H1 (cell line): ENCODE measurements around the gene NEDD4L. TPM values are rescaled to one million over a fixed set of nuclear protein-coding genes. Genes with fewer than 3 reads are reported as not detected.

ENCODE experiments used
- CTCF ChIA-PET: fragments of 300-600 bp; sonication (Branson Sonifier 250); formaldehyde crosslinking; loops from one replicate; lab custom pipeline; 2021; ENCODE audit not compliant: partially characterized antibody; lab: Charles Lee
- POLR2A ChIA-PET: fragments of 300-600 bp; sonication (Branson Sonifier 250); formaldehyde crosslinking; loops from one replicate; lab custom pipeline; 2021; ENCODE audit warnings: inconsistent platforms; ENCODE audit not compliant: partially characterized antibody; lab: Charles Lee
- DNase-seq, 2 experiments: peaks; one replicate each; pipeline versions ENCODE4 v3.0.0 to v3.0.0-alpha.2; 2010 to 2022; ENCODE audit warnings: low spot score in 2 of 2, low read depth in 1 of 2, mixed read lengths in 1 of 2
- FAIRE-seq: peaks from 2 replicates; lab custom pipeline; 2011; peaks lifted over from hg19 to GRCh38; lab: Jason Lieb, UNC
- H2AFZ ChIP-seq: 2 replicates; pipeline ENCODE4 v1.8.1; 2012; ENCODE audit warnings: low read length, inconsistent platforms
- H2AK5ac ChIP-seq: 2 replicates; pipeline ENCODE4 v1.6.1; 2013; ENCODE audit warnings: low read depth, low read length
- H2BK120ac ChIP-seq: replicated peaks from 2 replicates; pipeline ENCODE3; 2013; ENCODE audit warnings: low read depth, low read length, inconsistent platforms
- H2BK12ac ChIP-seq: 2 replicates; pipeline ENCODE4 v1.6.1; 2013; ENCODE audit warnings: low read depth, low read length
- H2BK15ac ChIP-seq: 2 replicates; pipeline ENCODE4 v1.6.1; 2013; ENCODE audit warnings: low read length
- H2BK20ac ChIP-seq: 2 replicates; pipeline ENCODE4 v1.6.1; 2013; ENCODE audit warnings: low read length
- H2BK5ac ChIP-seq: 2 replicates; pipeline ENCODE4 v1.6.1; 2013; ENCODE audit warnings: low read depth, low read length
- H3K14ac ChIP-seq: 2 replicates; pipeline ENCODE4 v1.6.1; 2013; ENCODE audit warnings: inconsistent platforms; ENCODE audit not compliant: insufficient read length
- H3K18ac ChIP-seq: 2 replicates; pipeline ENCODE4 v1.6.1; 2013; ENCODE audit warnings: low read length; ENCODE audit errors: extremely low read depth
- H3K23ac ChIP-seq: 2 replicates; pipeline ENCODE4 v1.6.1; 2013; ENCODE audit warnings: inconsistent platforms; ENCODE audit not compliant: insufficient read length
- H3K23me2 ChIP-seq: 2 replicates; pipeline ENCODE4 v1.6.1; 2013; ENCODE audit warnings: low read depth, low read length
- H3K27ac ChIP-seq: 2 replicates; pipeline ENCODE4 v1.6.1; 2011; ENCODE audit warnings: low read depth, low read length, inconsistent platforms
- H3K27me3 ChIP-seq, 4 experiments: replicated peaks in 1 of 4; 1 replicate in 1 of 4; 2 replicates in 3 of 4; pipeline versions ENCODE4 v1.6.1 to v1.8.1; 2011 to 2013; ENCODE audit warnings: low read length in 3 of 4, mild to moderate bottlenecking in 3 of 4, inconsistent platforms in 2 of 4, mixed read lengths in 2 of 4, moderate library complexity in 1 of 4; ENCODE audit not compliant: control insufficient read depth in 3 of 4, insufficient read depth in 3 of 4; ENCODE audit errors: extremely low read depth in 1 of 4
- H3K36me3 ChIP-seq, 4 experiments: 2 replicates each; pipeline versions ENCODE4 v1.6.1 to v1.8.1; 2011 to 2013; ENCODE audit warnings: mild to moderate bottlenecking in 4 of 4, low read length in 3 of 4, moderate library complexity in 2 of 4, control low read depth in 1 of 4, inconsistent platforms in 1 of 4; ENCODE audit not compliant: insufficient read depth in 4 of 4, control insufficient read depth in 2 of 4
- H3K4ac ChIP-seq: replicated peaks from 2 replicates; pipeline ENCODE3; 2013; ENCODE audit warnings: low read length, low read depth, mixed read lengths, inconsistent platforms; ENCODE audit not compliant: insufficient read length
- H3K4me1 ChIP-seq, 4 experiments: replicated peaks in 1 of 4; 1 replicate in 1 of 4; 2 replicates in 3 of 4; pipeline versions ENCODE4 v1.6.1 to v1.8.1; 2011 to 2013; ENCODE audit warnings: low read length in 3 of 4, inconsistent platforms in 2 of 4, mixed read lengths in 1 of 4; ENCODE audit not compliant: insufficient read depth in 4 of 4, control insufficient read depth in 3 of 4
- H3K4me2 ChIP-seq, 2 experiments: 2 replicates each; pipeline versions ENCODE4 v1.6.1 to v1.8.1; 2011 to 2013; ENCODE audit warnings: low read depth in 2 of 2, low read length in 2 of 2, control low read depth in 1 of 2, inconsistent platforms in 1 of 2, mild to moderate bottlenecking in 1 of 2; ENCODE audit not compliant: insufficient read depth in 1 of 2
- H3K4me3 ChIP-seq, 4 experiments: fragments of 200-600, 300-600 bp in 1 of 4; sonication (generic), shearing (Covaris generic), sonication (Bioruptor Twin) in 1 of 4; 2 replicates each; pipeline versions ENCODE4 v1.5.1 to v1.8.1; 2011 to 2016; ENCODE audit warnings: low read length in 4 of 4, low read depth in 3 of 4, control low read depth in 2 of 4, inconsistent platforms in 2 of 4, mild to moderate bottlenecking in 2 of 4, mixed read lengths in 1 of 4, moderate library complexity in 1 of 4; ENCODE audit not compliant: insufficient read depth in 2 of 4; ENCODE audit errors: extremely low read depth in 1 of 4
- H3K56ac ChIP-seq: replicated peaks from 2 replicates; pipeline ENCODE3; 2013; ENCODE audit warnings: low read depth, mild to moderate bottlenecking, mixed read lengths, low read length, inconsistent platforms; ENCODE audit not compliant: insufficient read length
- H3K79me1 ChIP-seq: 2 replicates; pipeline ENCODE4 v1.6.1; 2013; ENCODE audit warnings: low read depth, low read length, control low read depth
- H3K79me2 ChIP-seq, 2 experiments: 2 replicates each; pipeline versions ENCODE4 v1.6.1 to v1.8.1; 2012 to 2013; ENCODE audit warnings: low read length in 2 of 2, mild to moderate bottlenecking in 2 of 2, inconsistent platforms in 1 of 2; ENCODE audit not compliant: insufficient read depth in 2 of 2, control insufficient read depth in 1 of 2
- H3K9ac ChIP-seq, 4 experiments: replicated peaks in 1 of 4; 1 replicate in 1 of 4; 2 replicates in 3 of 4; pipeline versions ENCODE4 v1.6.1 to v1.8.1; 2011 to 2013; ENCODE audit warnings: low read depth in 3 of 4, low read length in 3 of 4, control low read depth in 2 of 4, mild to moderate bottlenecking in 2 of 4, moderate library complexity in 2 of 4, inconsistent platforms in 1 of 4; ENCODE audit errors: extremely low read depth in 1 of 4
- H3K9me3 ChIP-seq, 2 experiments: 2 replicates each; pipeline versions ENCODE4 v1.6.1 to v1.8.1; 2012 to 2013; ENCODE audit warnings: mild to moderate bottlenecking in 2 of 2, moderate library complexity in 2 of 2, control low read depth in 1 of 2, inconsistent platforms in 1 of 2, low read depth in 1 of 2, low read length in 1 of 2, mixed read lengths in 1 of 2; ENCODE audit not compliant: insufficient read depth in 2 of 2
- H4K20me1 ChIP-seq, 2 experiments: replicated peaks in 1 of 2; 2 replicates each; pipeline versions ENCODE3 to v1.8.1; 2011 to 2013; ENCODE audit warnings: inconsistent platforms in 2 of 2, low read length in 2 of 2, mild to moderate bottlenecking in 1 of 2; ENCODE audit not compliant: insufficient read depth in 2 of 2, control insufficient read depth in 1 of 2
- H4K5ac ChIP-seq: 2 replicates; pipeline ENCODE4 v1.6.1; 2013; ENCODE audit warnings: low read length, low read depth, mixed read lengths, inconsistent platforms; ENCODE audit not compliant: insufficient read length
- H4K8ac ChIP-seq: 2 replicates; pipeline ENCODE4 v1.8.0; 2013; ENCODE audit warnings: mild to moderate bottlenecking, moderate library complexity, low read length, inconsistent platforms; ENCODE audit not compliant: insufficient read depth; ENCODE audit errors: extremely low read depth
- H4K91ac ChIP-seq: replicated peaks from 2 replicates; pipeline ENCODE3; 2013; ENCODE audit warnings: low read length, mixed read lengths, inconsistent platforms; ENCODE audit not compliant: insufficient read length
- CREB1 ChIP-seq: IDR thresholded peaks from 2 replicates; pipeline ENCODE4 v1.6.1; 2012; ENCODE audit warnings: inconsistent platforms
- POLR2A ChIP-seq, 2 experiments: IDR thresholded peaks; 1 replicate in 1 of 2; 2 replicates in 1 of 2; pipeline ENCODE4 v1.6.1; 2011; ENCODE audit warnings: low read depth in 2 of 2, low read length in 2 of 2, mild to moderate bottlenecking in 2 of 2; ENCODE audit errors: control extremely low read depth in 1 of 2
- TAF7 ChIP-seq: optimal IDR thresholded peaks from 2 replicates; pipeline ENCODE3; 2011; ENCODE audit warnings: low read depth, mild to moderate bottlenecking, inconsistent platforms, low read length, moderate library complexity, borderline replicate concordance
- WGBS, 2 experiments: shearing (Covaris generic) in 1 of 2; methylation state at CpG; one replicate each; pipeline versions ENCODE4 v1.1.6 to v1.1.7; 2013 to 2015; ENCODE audit warnings: low lambda C conversion rate in 2 of 2, mixed read lengths in 2 of 2, inconsistent platforms in 1 of 2, low coverage in 1 of 2, missing lambda C conversion rate in 1 of 2; ENCODE audit not compliant: insufficient replicate concordance in 2 of 2, insufficient coverage in 1 of 2, insufficient read length in 1 of 2; ENCODE audit errors: extremely low coverage in 1 of 2, missing lambda C conversion rate in 1 of 2; 5-methylcytosine and 5-hydroxymethylcytosine counted together
- polyA plus RNA-seq, 7 experiments: library from polyadenylated mRNA; depleted of rRNA in 3 of 7; stranded (reverse) in 5 of 7; unstranded in 2 of 7; fragments of >200 nt in 5 of 7; fragments of 200-250 nt in 2 of 7; gene quantifications; 1 replicate in 5 of 7; 2 replicates in 1 of 7; 4 replicates in 1 of 7; pipeline versions ENCODE4 v1.2.1 to v1.2.3, GENCODE V29; 2011 to 2013; ENCODE audit warnings: missing spikeins in 2 of 7, mixed read lengths in 2 of 7
- total RNA-seq: library from RNA; stranded (reverse); fragmentation: NEBNext Ultra II Directional; extraction: Animal tissue kit (Norgen Biotek cat#: 25700); gene quantifications from 2 replicates; pipeline ENCODE4 v1.2.1, GENCODE V29; 2021
- TF ChIP-seq, protein P1 (sequence below): IDR thresholded peaks from 2 replicates; pipeline ENCODE4 v1.6.1; 2012; ENCODE audit warnings: inconsistent platforms

Gene NEDD4L
- total and polyA plus RNA-seq, 2 of the 8 experiments (the other 6 are each of a cell fraction or from before 2014, with no cell fraction given), result 37.3 to 69.8 TPM

DNA sequence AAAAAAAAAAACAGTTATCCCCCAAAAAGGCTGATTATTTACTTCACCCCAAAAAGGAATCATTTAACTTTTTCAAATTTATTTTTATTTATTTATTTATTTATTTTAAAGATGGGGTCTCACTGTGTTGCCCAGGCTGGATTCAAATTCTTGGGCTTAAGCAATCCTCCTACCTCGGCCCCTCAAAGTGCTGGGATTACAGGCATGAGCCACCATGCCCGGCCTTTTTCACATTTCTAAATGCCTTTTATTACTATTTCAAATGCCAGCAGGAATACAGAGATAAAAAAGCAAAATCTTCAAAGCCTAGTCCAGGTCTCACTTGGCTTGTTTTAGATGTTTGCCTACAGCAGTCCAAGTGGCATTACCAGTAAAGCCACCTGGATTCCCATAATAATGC is 345.7 kb downstream of the NEDD4L start:
- H3K79me2 ChIP-seq, result no peaks in the 10 kb centered on the region
- no peaks in the 10 kb centered on the region for H3K23me2 ChIP-seq
- H4K20me1 ChIP-seq, result no peaks in the 10 kb centered on the region
- no peaks in the 10 kb centered on the region; the same call in 1 of the 2 replicates for H3K79me1 ChIP-seq
- H3K4me2 ChIP-seq, result no peak overlapping the region
- no peak overlapping the region for H3K4me3 ChIP-seq
- no peak overlapping the region for H3K56ac ChIP-seq
- no peak overlapping the region for H2BK15ac ChIP-seq
- H3K9me3 ChIP-seq, result no peaks in the 10 kb centered on the region
- ChIA-PET POLR2A (no interaction called here), CTCF (interaction anchor here (0.6 to 0.9 kb wide), 3 partner anchors 8 to 559 kb away, joined by 3 to 4 read pairs (median 3); no protein-coding TSS in a partner anchor)
- peaks cover 15 to 70% (median 34%) of the 10 kb centered on the region in 4 experiments for H3K36me3 ChIP-seq
- DNase-seq, result no peak
- no peak overlapping the region for H3K23ac ChIP-seq
- H4K8ac ChIP-seq, result no peak overlapping the region
- H3K4me1 ChIP-seq, result peaks cover 0 to 7% (median 0%) of the 10 kb centered on the region in 4 experiments; a peak in 3 of 7 replicates
- H4K5ac ChIP-seq, result no peak overlapping the region
- H3K9ac ChIP-seq, result no peak overlapping the region
- H3K14ac ChIP-seq, result no peak overlapping the region
- no peak overlapping the region for H2BK120ac ChIP-seq
- FAIRE-seq, result no peak
- no peak overlapping the region for H4K91ac ChIP-seq
- no peak overlapping the region for H2BK20ac ChIP-seq
- no peak overlapping the region for H2AFZ ChIP-seq
- no peak overlapping the region for H3K27ac ChIP-seq
- H2BK5ac ChIP-seq, result no peak overlapping the region
- no peak overlapping the region for H2AK5ac ChIP-seq
- no peak overlapping the region for H3K18ac ChIP-seq
- H2BK12ac ChIP-seq, result no peak overlapping the region
- WGBS, 2 experiments, result 100% methylated on average over 2 of the region's 2 CpGs; no CpG with 5 or more reads in 1 of the 2 experiments
- no peak overlapping the region for H3K4ac ChIP-seq
- H3K27me3 ChIP-seq, result no peaks in the 10 kb centered on the region
- no peak for TF ChIP-seq TAF7
- TF ChIP-seq, protein P1, sequence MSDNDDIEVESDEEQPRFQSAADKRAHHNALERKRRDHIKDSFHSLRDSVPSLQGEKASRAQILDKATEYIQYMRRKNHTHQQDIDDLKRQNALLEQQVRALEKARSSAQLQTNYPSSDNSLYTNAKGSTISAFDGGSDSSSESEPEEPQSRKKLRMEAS, result no peak
- no peak for TF ChIP-seq CREB1
- no peak for TF ChIP-seq POLR2A (IDR thresholded peaks at IDR 0.05; ENCODE audit: control extremely low read depth in 1 of 2, low read depth in 2 of 2, low read length in 2 of 2)
